Stimulated activated CD4-positive, alpha-beta T cell treated with anti-CD3 and anti-CD28 coated beads, TNF-alpha, amount 100 ng/mL, for 4 hours (primary cell): Measurements from ENCODE around the gene AATK.

ENCODE experiments used
- DNase-seq, 3 experiments: peaks; one replicate each; pipeline ENCODE4 v3.0.0-alpha.2; 2020; ENCODE audit warnings: low read depth in 3 of 3

AATK gene

DNA sequence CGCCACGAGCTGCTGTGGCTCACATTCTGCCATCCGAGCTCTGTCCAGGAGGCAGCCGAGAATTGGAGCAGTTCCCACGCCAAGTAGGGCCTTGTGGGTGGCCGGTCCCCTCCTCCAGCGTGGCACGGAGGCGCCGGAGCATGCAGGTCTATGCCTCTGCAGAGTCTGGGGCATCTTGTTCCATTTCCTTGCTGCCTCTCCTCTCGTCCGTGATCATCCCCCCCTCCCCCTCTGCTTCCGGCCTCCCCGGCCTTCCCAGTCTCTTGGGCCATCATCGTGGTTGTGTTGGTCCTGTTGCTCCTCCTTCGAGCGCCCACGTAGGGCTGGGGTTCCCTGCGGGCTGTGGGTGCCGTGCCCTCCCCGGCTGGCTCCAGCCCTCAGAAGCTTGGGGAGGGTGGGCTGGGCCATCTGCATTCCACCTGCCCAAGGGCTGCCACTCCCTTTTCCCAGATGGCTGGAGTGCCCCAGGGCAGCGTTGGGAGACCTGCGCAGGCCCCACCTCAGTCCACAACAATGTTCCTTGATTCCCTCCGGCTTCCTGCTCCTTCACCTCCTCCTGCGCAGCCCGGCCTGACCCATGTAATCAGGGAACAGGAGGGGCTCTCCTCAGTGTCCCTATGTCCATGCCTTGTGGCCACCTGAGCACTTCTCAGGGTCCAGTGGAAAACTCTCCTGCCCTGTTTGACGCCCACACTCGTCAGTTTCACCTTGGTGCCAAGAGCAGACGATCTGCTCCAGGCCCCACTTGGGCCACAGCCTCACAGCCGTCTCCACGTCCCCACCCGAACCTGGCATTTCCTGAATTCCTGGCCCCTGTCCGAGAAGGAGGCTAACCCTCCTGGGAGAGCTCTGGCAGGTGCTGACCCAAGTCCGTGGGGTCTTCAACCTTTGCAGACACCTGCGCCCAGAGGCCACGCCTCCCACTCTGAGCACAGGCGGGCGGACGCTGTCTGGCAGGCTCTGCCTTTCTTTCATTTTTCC is 94.0 kb downstream of the AATK start:
- no peak for DNase-seq

DNA sequence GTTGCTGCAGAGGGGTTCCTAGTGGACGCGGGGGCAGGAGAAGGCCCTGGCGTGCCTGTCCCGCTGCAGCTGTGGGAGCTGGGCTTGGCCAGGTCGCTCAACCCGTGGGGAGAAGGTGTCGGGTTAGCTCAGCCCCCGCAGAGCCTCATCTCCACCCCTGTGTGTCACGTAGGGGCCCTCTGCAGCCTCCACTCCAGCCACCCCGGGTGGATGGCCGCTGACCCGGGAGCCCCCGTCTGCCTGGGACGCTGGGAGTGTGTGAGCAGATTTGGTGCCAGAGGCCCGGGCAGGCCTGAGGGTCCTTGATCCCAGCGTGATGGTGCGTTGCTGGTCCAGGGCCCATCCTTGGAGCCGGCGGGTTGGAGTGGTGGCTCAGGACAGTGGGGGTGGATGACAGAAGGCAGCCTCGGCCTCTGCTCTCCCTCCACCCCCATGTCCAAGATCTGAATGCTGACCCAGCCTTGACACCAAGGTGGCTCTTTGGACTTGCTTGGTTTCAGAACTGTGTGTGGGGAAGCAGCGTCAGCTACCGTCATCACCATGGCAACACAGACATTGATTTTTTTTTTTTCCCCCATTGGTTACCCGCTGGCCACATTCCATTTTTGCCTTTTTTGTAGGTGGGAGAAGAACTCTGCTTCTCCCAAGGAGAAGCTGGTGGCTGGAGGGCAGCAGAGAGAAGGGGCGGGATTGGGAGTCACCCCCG is 95.3 kb downstream of the AATK start:
- no peak for DNase-seq

DNA sequence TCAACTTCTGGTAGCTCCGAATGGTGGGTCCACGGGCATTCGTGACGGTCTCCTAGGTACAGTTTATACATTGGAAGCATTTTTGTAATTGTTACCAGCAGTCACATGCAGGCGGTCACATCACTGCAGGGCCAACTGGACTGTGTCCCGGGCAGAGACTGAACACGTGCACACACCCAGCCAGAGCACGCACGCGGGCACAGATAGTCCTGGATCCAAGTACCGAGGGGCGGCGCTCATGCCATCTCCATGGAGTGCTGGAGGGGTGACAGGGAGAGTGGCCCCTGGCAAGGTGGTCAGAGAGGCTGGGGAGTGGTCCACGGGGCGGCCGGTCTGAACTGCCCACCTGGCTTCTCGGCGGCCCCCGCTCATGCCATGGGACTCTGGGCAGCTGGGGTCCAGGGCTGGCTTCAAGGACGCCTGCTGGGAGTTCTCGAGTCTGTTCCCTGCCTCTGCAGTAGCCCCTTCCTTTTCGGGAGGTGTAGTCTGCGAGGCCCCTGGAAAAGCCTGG is 96.8 kb downstream of the AATK start:
- no peak for DNase-seq

DNA sequence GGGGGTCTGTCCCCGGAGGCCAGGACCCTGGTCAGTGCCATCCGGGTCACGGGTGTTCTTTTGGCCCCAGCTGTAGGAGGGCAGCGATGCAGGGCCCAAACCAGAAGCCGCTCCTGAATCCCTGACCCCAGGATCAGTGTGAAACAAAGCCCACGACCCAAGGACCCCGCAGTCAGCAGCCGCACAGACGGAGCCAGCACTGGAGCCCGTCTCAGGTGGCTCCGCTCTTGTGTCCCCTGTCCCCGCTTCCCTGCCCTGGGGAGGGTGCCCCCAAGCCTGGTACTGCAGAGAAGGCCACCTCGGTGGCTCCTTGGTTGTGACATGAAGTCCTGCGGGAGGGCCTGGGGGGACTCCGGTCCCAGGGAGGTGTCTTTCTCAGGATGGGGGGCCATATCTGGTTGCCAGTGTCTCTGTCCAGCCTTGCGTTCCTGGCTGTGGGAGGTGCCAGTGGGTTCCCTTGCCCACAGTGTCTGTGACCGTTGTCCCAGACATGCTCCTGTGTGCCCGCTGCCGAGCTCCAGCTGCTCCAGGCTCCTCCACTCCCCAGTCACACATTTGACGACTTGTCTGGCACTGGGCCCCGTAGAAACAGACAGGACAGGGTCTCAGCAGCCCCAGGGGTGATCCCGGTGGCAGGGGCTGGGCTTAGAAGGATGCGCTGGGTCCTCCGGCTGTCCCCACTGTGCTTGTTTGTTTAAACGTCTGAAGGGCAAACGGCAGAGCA is 97.4 kb downstream of the AATK start:
- no peak for DNase-seq

DNA sequence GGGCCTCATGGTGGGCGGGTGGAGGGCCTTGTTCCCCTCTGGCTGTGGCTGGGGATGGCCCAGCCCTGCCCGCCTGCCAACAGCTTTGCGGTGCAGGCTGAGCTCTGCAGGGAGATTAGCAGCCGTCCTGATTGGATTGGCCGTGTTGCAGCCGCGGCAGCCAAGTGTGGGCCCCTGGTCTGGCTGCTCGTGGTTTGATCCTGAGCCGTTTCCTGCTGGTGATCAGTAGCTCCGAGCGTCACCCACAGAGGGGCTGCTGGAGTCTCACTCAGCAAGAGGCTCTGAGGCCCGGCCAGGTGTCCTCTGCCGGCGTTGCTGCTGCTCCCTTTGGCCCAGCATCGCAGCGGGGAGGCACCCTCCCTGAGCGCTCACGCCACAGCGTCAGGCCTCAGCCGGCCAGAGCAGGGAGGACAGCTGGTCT is 98.6 kb downstream of the AATK start:
- DNase-seq, result no peak
